Ascending aorta (tissue), 2 donors: ENCODE data around the gene TRAF3IP1. TPM values are rescaled to one million over a fixed set of nuclear protein-coding genes. Genes with fewer than 3 reads are reported as not detected.

ENCODE experiments used
- DNase-seq, 2 donors: peaks; one replicate each; pipeline ENCODE4 v3.0.0-alpha.2; 2019; ENCODE audit warnings: low spot score in 2 of 2
- H3K27ac ChIP-seq, 2 donors: fragments of 200-600 bp; sonication (generic); one replicate each; pipeline ENCODE4 v1.5.1; 2016 to 2017; ENCODE audit warnings: mild to moderate bottlenecking in 1 of 2
- H3K27me3 ChIP-seq: fragments of 200-600 bp; sonication (generic); one replicate; pipeline ENCODE4 v1.5.1; 2017
- H3K36me3 ChIP-seq, 2 donors: fragments of 200-600 bp; sonication (generic); one replicate each; pipeline ENCODE4 v1.5.1; 2016
- H3K4me1 ChIP-seq, 2 donors: fragments of 200-600 bp; sonication (generic); one replicate each; pipeline ENCODE4 v1.5.1; 2016 to 2017; ENCODE audit warnings: mild to moderate bottlenecking in 1 of 2
- H3K4me3 ChIP-seq, 2 donors: fragments of 200-600 bp; sonication (generic); one replicate each; pipeline ENCODE4 v1.5.1; 2016 to 2017; ENCODE audit warnings: mild to moderate bottlenecking in 1 of 2
- H3K9me3 ChIP-seq, 2 donors: fragments of 200-600 bp; sonication (generic); one replicate each; pipeline ENCODE4 v1.5.1; 2016
- CTCF ChIP-seq, 3 experiments: fragments of 200-600 bp in 2 of 3; fragments of 450-650 bp in 1 of 3; sonication (generic) in 2 of 3; IDR thresholded peaks; one replicate each; pipeline ENCODE4 v1.5.1; 2016 to 2019; ENCODE audit warnings: antibody characterized with exemption in 3 of 3, mild to moderate bottlenecking in 1 of 3, moderate library complexity in 1 of 3
- intact Hi-C: fragments of 100-400 bp; cut with DNase I; formaldehyde crosslinking; loops from one replicate; pipeline ENCODE4 v1.15.1; 2023
- total RNA-seq: library from RNA; depleted of rRNA; stranded (reverse); fragments of >200 nt; gene quantifications from one replicate; pipeline ENCODE4 v1.1.0, GENCODE V29; 2016

The TRAF3IP1 gene
- total RNA-seq, 1 donor from 2014 or later: 6.1 TPM

GRCh38 chr2:238412067-238412767 lies 91.9 kb downstream of the TRAF3IP1 start:
- intact Hi-C loops: no loop called here
- peaks cover 0 to 13% of the 10 kb centered on the region in 2 donors for H3K4me1 ChIP-seq
- H3K4me3 ChIP-seq: no peak overlapping the region
- no peak for TF ChIP-seq CTCF (IDR thresholded peaks at IDR 0.05)
- H3K9me3 ChIP-seq: no peaks in the 10 kb centered on the region
- DNase-seq: no peak
- H3K27ac ChIP-seq: no peak overlapping the region
- no peaks in the 10 kb centered on the region for H3K36me3 ChIP-seq
- no peaks in the 10 kb centered on the region for H3K27me3 ChIP-seq

- no peak overlapping the region for H3K4me3 ChIP-seq
- peaks cover 0 to 10% of the 10 kb centered on the region in 2 donors for H3K4me1 ChIP-seq
- no peaks in the 10 kb centered on the region for H3K27me3 ChIP-seq
- intact Hi-C loops: no loop called here
- no peak for DNase-seq
- H3K9me3 ChIP-seq: no peaks in the 10 kb centered on the region
- TF ChIP-seq CTCF (IDR thresholded peaks at IDR 0.05): no peak
- no peak overlapping the region for H3K27ac ChIP-seq
- no peaks in the 10 kb centered on the region for H3K36me3 ChIP-seq
Measured at GRCh38 chr2:238413368-238413767, 93.0 kb downstream of the TRAF3IP1 start.

- no peak for TF ChIP-seq CTCF (IDR thresholded peaks at IDR 0.05)
- Histone ChIP-seq H3K4me1 (peaks cover 0 to 8% of the 10 kb centered on the region in 2 donors), H3K9me3 (no peaks in the 10 kb centered on the region), H3K27me3 (no peaks in the 10 kb centered on the region), H3K36me3 (no peaks in the 10 kb centered on the region), H3K4me3 (no peak overlapping the region), H3K27ac (no peak overlapping the region)
- intact Hi-C loops: no loop called here
- no peak for DNase-seq
Measured at GRCh38 chr2:238415036-238415764, 94.9 kb downstream of the TRAF3IP1 start.

GRCh38 chr2:238415893-238416292 lies 95.6 kb downstream of the TRAF3IP1 start:
- Histone ChIP-seq H3K27me3 (no peaks in the 10 kb centered on the region), H3K9me3 (no peaks in the 10 kb centered on the region), H3K36me3 (no peaks in the 10 kb centered on the region), H3K4me3 (no peak overlapping the region), H3K27ac (no peak overlapping the region), H3K4me1 (peaks cover 0 to 12% of the 10 kb centered on the region in 2 donors)
- intact Hi-C loops: no loop called here
- no peak for DNase-seq
- no peak for TF ChIP-seq CTCF (IDR thresholded peaks at IDR 0.05)

- no peak for TF ChIP-seq CTCF (IDR thresholded peaks at IDR 0.05)
Measured at GRCh38 chr2:238418196-238418998, 98.1 kb downstream of the TRAF3IP1 start.

More at GRCh38 chr2:238418196-238418998, 98.1 kb downstream of the TRAF3IP1 start:
- intact Hi-C loops: no loop called here
- Histone ChIP-seq H3K4me1 (peaks cover 0 to 20% of the 10 kb centered on the region in 2 donors), H3K4me3 (no peak overlapping the region), H3K27me3 (no peaks in the 10 kb centered on the region), H3K9me3 (no peaks in the 10 kb centered on the region), H3K27ac (no peak overlapping the region), H3K36me3 (no peaks in the 10 kb centered on the region)
- no peak for DNase-seq
